Cardiac atrium fibroblast (primary cell): ENCODE results near the gene POLN. TPM values are rescaled to one million over a fixed set of nuclear protein-coding genes. Genes with fewer than 3 reads are reported as not detected.

Source experiments
- total RNA-seq: library from RNA; depleted of rRNA; stranded (reverse); fragments of >200 nt; gene quantifications from 2 replicates; pipeline ENCODE4 v1.2.3, GENCODE V29; 2015

Gene POLN
- 1.1 and 3.7 TPM in 2 replicates for total RNA-seq

DNA sequence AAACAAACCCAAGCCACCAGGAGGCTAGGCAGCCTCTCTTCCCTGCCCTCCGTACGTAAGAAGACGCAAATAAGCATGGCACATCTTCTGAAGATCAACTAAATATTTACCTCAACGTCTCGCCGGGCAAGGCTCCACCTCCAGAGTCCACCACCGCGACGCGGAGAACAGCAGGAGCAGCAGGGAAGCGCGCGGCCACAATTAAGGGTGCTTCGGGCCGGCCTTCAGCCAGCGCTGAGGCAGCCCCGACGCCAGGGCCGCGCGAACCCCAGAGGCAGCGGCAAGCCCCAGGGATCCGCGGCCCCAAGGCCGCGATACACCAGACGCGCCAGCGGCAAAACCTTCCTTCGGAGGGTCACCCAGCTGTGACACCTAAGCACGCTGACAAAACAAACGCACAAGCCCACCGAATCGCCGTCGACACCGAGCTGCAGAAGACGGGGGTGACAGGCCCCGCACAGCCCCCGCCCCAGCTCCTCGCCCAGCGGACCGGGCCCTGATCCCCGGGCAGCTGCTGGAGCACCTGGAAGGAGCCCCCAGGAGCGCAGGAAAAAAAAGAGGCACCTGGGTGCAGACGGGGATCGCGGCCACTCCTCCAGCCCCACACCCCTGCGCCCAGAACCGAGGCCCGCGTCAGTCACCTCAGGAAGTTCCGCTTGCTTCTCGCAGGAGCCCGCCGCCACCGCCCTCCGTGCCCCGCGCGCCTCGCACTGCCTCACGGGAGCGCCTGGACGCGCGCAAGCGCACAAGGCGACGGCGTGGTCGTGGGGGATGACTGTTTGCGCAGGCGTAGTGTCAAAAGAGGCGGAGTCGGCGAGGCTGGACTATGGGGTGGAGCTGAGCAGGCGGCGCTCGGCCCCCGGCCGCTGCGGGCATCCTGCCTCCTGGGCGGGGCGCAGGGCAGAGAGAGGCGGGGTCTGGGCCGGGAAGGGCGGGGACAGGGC, at the start of gene POLN, which contains the start of gene HAUS3:
TSS of gene POLN (minus strand) at position 712 of the 944 bp plus-strand sequence. CDS start 12,890 bp downstream, outside the sequence.
TSS of gene HAUS3 (minus strand) at position 712 of the 944 bp plus-strand sequence. CDS start 1,175 bp downstream, outside the sequence.

DNA sequence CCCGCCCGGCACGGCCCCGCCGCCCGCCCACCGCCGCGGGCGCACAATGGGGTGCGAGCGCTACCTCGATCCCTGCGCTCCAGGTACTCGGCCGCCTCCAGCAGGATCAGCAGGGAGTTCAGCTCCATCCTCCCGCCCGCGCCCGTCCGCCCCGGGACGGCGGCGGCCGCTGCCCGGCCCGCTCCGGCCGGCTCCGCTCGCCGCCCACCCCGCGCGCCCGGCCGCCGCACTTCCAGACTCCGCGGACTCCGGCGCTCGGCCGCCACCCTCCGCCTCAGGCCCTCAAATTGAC, 19.9 kb upstream of the POLN start, which contains the start of gene MXD4:
TSS of gene MXD4 (minus strand) at position 257 of the 292 bp plus-strand sequence. CDS start at position 128, 129 bp downstream.

DNA sequence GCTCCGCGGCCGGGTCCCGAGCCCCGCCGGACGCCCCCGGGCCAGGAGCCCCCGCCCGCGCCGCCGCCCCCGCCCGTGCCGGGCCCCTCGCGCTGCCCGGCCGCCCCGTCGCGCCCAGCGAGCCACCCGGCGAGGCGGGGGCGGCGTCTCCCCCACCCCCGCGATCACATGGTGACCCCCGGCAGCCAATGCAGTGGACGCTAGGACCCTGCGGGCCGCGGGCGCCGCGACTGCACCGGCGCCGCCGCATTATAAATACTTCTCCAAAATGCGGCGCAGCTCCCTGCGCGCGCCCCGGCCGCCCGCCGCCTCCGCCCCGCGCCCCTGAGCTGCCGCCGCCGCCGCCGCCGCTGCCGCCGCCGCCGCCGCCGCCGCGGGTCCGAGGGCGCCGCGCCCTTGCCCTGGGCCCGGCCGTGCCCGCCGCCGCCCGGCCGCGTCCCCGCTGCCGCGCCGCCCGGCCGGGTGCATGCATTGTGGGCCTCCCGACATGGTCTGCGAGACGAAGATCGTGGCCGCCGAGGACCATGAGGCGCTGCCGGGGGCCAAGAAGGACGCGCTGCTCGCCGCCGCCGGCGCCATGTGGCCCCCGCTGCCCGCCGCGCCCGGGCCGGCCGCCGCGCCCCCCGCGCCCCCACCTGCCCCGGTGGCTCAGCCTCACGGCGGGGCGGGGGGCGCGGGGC, 182.7 kb downstream of the POLN start, which contains the start of gene NAT8L:
TSS of gene NAT8L (plus strand) at position 282 of the 680 bp plus-strand sequence. CDS start at position 467, 185 bp downstream.

Other genes starting within 250 kb of the POLN start
- 10.3 and 10.4 TPM in 2 replicates for gene NELFA, start 233.1 kb downstream of the POLN start, total RNA-seq
- gene NAT8L, start 182.8 kb downstream of the POLN start, total RNA-seq: under 0.01 and 0.36 TPM in 2 replicates
- gene HAUS3, start within 50 bp of the POLN start, total RNA-seq: 8.6 and 32.3 TPM in 2 replicates
- gene MXD4, start 20.0 kb upstream of the POLN start, total RNA-seq: 111 and 122 TPM in 2 replicates
- gene ZFYVE28, start 176.5 kb upstream of the POLN start, total RNA-seq: 4.9 and 9.2 TPM in 2 replicates
- gene CFAP99, start 176.8 kb upstream of the POLN start, total RNA-seq: 0.16 TPM in 1 of 2 replicates, not detected in the other
- 61.9 and 71.6 TPM in 2 replicates for gene RNF4, start 227.0 kb upstream of the POLN start, total RNA-seq